A549 (cell line): Measurements from ENCODE around the gene HMCN1. TPM values are rescaled to one million over a fixed set of nuclear protein-coding genes. Genes with fewer than 3 reads are reported as not detected.
"Not testable (repeated sequence)": the region's sequence is repeated elsewhere in the genome, so short reads cannot be mapped to it uniquely, and the experiment has no call there.

Experiments
- ATAC-seq, 2 experiments: fragments of 200-7000 bp in 1 of 2; fragments of >200 bp in 1 of 2; cut with Nextera tagmentation in 1 of 2; cut with Tn5 transposase in 1 of 2; 3 replicates each; pipeline versions ENCODE4 v1.8.0 to v1.9.1; 2018 to 2020; ENCODE audit warnings: mild to moderate bottlenecking in 1 of 2, moderate library complexity in 1 of 2
- CTCF ChIA-PET: fragments of 300-600 bp; sonication (Branson Sonifier 250); formaldehyde crosslinking; extraction: SDS; loops from one replicate; lab custom pipeline; 2021; ENCODE audit warnings: antibody characterized with exemption, inconsistent platforms; lab: Yijun Ruan, JAX
- POLR2A ChIA-PET: fragments of 350-600 bp; formaldehyde crosslinking; extraction: SDS; loops from one replicate; lab custom pipeline; 2021; ENCODE audit warnings: antibody characterized with exemption, inconsistent platforms; lab: Yijun Ruan, JAX
- DNase-seq, 2 experiments: peaks; one replicate each; pipeline versions ENCODE4 v3.0.0 to v3.0.0-alpha.2; 2011 to 2016; ENCODE audit warnings: low read depth in 1 of 2, low spot score in 1 of 2
- FAIRE-seq: peaks from 2 replicates; lab custom pipeline; 2011; peaks lifted over from hg19 to GRCh38; lab: Jason Lieb, UNC
- H3K27ac ChIP-seq, 2 experiments: fragments of >200 bp; sonication (Bioruptor Twin); formaldehyde crosslinking; 3 replicates each; pipeline ENCODE4 v1.5.1; 2016 to 2017
- H3K4me1 ChIP-seq: fragments of >200 bp; sonication (Bioruptor Twin); formaldehyde crosslinking; 3 replicates; pipeline ENCODE4 v1.6.1; 2016
- H3K4me2 ChIP-seq: fragments of >200 bp; sonication (Bioruptor Twin); formaldehyde crosslinking; 3 replicates; pipeline ENCODE4 v1.6.1; 2016
- H3K4me3 ChIP-seq: fragments of >200 bp; sonication (Bioruptor Twin); formaldehyde crosslinking; 3 replicates; pipeline ENCODE4 v1.5.1; 2016
- H3K9me3 ChIP-seq: fragments of >200 bp; sonication (Bioruptor Twin); formaldehyde crosslinking; 3 replicates; pipeline ENCODE4 v1.6.1; 2016
- BHLHE40 ChIP-seq: IDR thresholded peaks from 2 replicates; pipeline ENCODE4 v1.6.1; 2012; ENCODE audit warnings: low read depth, low read length, inconsistent platforms
- CBX8 ChIP-seq: fragments of 200-600 bp; sonication (generic); IDR thresholded peaks from 2 replicates; pipeline ENCODE4 v1.6.1; 2016
- CTCF ChIP-seq: fragments of >200 bp; sonication (Bioruptor Twin); formaldehyde crosslinking; IDR thresholded peaks from 3 replicates; pipeline ENCODE4 v1.5.1; 2016
- EHMT2 ChIP-seq: fragments of 200-600 bp; sonication (generic); IDR thresholded peaks from 2 replicates; pipeline ENCODE4 v1.6.1; 2016; ENCODE audit warnings: antibody characterized with exemption, low read depth, mild to moderate bottlenecking, moderate library complexity
- FOSB ChIP-seq: fragments of 250-450 bp; sonication (Bioruptor Pico); IDR thresholded peaks from 2 replicates; pipeline ENCODE4 v1.5.0; 2020; ENCODE audit warnings: mild to moderate bottlenecking, moderate library complexity
- FOSL2 ChIP-seq, 2 experiments: fragments of 450-650 bp in 1 of 2; fragments of >200 bp in 1 of 2; sonication (Bioruptor Twin) in 1 of 2; formaldehyde crosslinking; IDR thresholded peaks; 2 replicates each; pipeline versions ENCODE4 v1.5.0 to v1.6.1; 2016 to 2020; ENCODE audit warnings: mild to moderate bottlenecking in 1 of 2, moderate library complexity in 1 of 2
- HOXA7 ChIP-seq: fragments of 250-450 bp; sonication (Bioruptor Pico); IDR thresholded peaks from 2 replicates; pipeline ENCODE4 v1.5.0; 2020; ENCODE audit warnings: mild to moderate bottlenecking, moderate library complexity
- HOXB5 ChIP-seq: fragments of 250-450 bp; sonication (Bioruptor Pico); IDR thresholded peaks from 2 replicates; pipeline ENCODE4 v1.5.0; 2020; ENCODE audit warnings: mild to moderate bottlenecking, moderate library complexity
- KDM1A ChIP-seq: fragments of 200-600 bp; sonication (generic); IDR thresholded peaks from 2 replicates; pipeline ENCODE4 v1.6.1; 2016; ENCODE audit warnings: low read depth, mild to moderate bottlenecking
- PBX3 ChIP-seq: IDR thresholded peaks from 2 replicates; pipeline ENCODE4 v1.6.1; 2012
- PHF8 ChIP-seq: fragments of 200-600 bp; sonication (generic); IDR thresholded peaks from 2 replicates; pipeline ENCODE4 v1.6.1; 2016; ENCODE audit warnings: low read depth, mild to moderate bottlenecking, antibody characterized with exemption, moderate library complexity, borderline replicate concordance
- RAD21 ChIP-seq, 2 experiments: fragments of >200 bp in 1 of 2; sonication (Bioruptor Twin) in 1 of 2; formaldehyde crosslinking in 1 of 2; IDR thresholded peaks in 1 of 2; conservative IDR thresholded peaks in 1 of 2; 2 replicates in 1 of 2; 3 replicates in 1 of 2; pipeline ENCODE4 v1.6.1; 2012 to 2018; ENCODE audit warnings: inconsistent platforms in 1 of 2
- RCOR1 ChIP-seq: fragments of 150-350 bp; IDR thresholded peaks from 2 replicates; pipeline ENCODE4 v1.6.1; 2014; ENCODE audit warnings: antibody characterized with exemption, low read length, low read depth
- SMC3 ChIP-seq: fragments of >200 bp; sonication (Bioruptor Twin); formaldehyde crosslinking; IDR thresholded peaks from 3 replicates; pipeline ENCODE4 v1.6.1; 2018; ENCODE audit warnings: inconsistent platforms
- TP53 ChIP-seq: fragments of 250-450 bp; sonication (Bioruptor Pico); IDR thresholded peaks from 2 replicates; pipeline ENCODE4 v1.5.0; 2021; ENCODE audit warnings: mild to moderate bottlenecking, moderate library complexity
- ZFP36 ChIP-seq: fragments of 450-650 bp; IDR thresholded peaks from 2 replicates; pipeline ENCODE4 v1.6.1; 2014; ENCODE audit warnings: borderline replicate concordance; ENCODE audit not compliant: partially characterized antibody
- ZNF302 ChIP-seq: fragments of 250-450 bp; sonication (Bioruptor Pico); IDR thresholded peaks from 2 replicates; pipeline ENCODE4 v1.9.0; 2021; ENCODE audit warnings: inconsistent platforms, mild to moderate bottlenecking, moderate library complexity
- WGBS: methylation state at CpG from one replicate; pipeline ENCODE4 v1.1.6; 2017; ENCODE audit errors: missing lambda C conversion rate; 5-methylcytosine and 5-hydroxymethylcytosine counted together
- polyA plus RNA-seq, 4 experiments: library from polyadenylated mRNA; depleted of rRNA in 3 of 4; stranded (reverse); fragments of >200 nt; fragmentation: RNase III in 1 of 4; extraction: RNeasy Plus Mini Kit Qiagen cat#74134 plus additional on column Dnase treatment in 1 of 4; gene quantifications; 2 replicates in 3 of 4; 3 replicates in 1 of 4; pipeline ENCODE4 v1.2.3, GENCODE V29; 2011 to 2017
- TF ChIP-seq, protein P1 (sequence below): fragments of >200 bp; sonication (Bioruptor Twin); formaldehyde crosslinking; IDR thresholded peaks from 2 replicates; pipeline ENCODE4 v1.6.1; 2016

Gene HMCN1
- polyA plus RNA-seq, 2 of the 4 experiments (the other 2 are of a cell fraction), result 0.03 to 0.06 TPM

GRCh38 chr1:186155594-186155993 is 421.4 kb downstream of the HMCN1 start:
- DNase-seq, result peak; percentile 38 to 69
- 9% methylated on average over 1 of the region's 1 CpG for WGBS
- ATAC-seq, result peak; percentile 91
- ChIA-PET POLR2A (no interaction called here), CTCF (interaction anchor here (0.6 to 2.4 kb wide), 21 partner anchors 9 to 436 kb away, joined by 3 to 17 read pairs (median 4); no protein-coding TSS in a partner anchor)
- H3K4me1 ChIP-seq, result peaks cover 16% of the 10 kb centered on the region
- no peaks in the 10 kb centered on the region for H3K9me3 ChIP-seq
- H3K4me3 ChIP-seq, result no peak overlapping the region
- TF ChIP-seq SMC3, result peak; percentile 77
- TF ChIP-seq RAD21 (conservative IDR thresholded peaks at IDR 0.05 in 1 of 2, IDR thresholded peaks at IDR 0.05 in 1 of 2), result peak; percentile 81 to 91
- TF ChIP-seq PHF8, result no peak
- TF ChIP-seq CTCF, result peak; percentile 70
- TF ChIP-seq FOSB, result no peak
- no peak for TF ChIP-seq FOSL2 (IDR thresholded peaks at IDR 0.05)
- TF ChIP-seq FOSL2 (CRISPR knock-in tag; IDR thresholded peaks at IDR 0.05), result peak; percentile 53
- peak; percentile 91 for FAIRE-seq
- H3K4me2 ChIP-seq, result no peak overlapping the region
- H3K27ac ChIP-seq, result no peak overlapping the region

GRCh38 chr1:186162895-186163294 is 428.7 kb downstream of the HMCN1 start:
- FAIRE-seq, CTCF ChIA-PET, POLR2A ChIA-PET, H3K4me3 ChIP-seq, ATAC-seq, H3K9me3 ChIP-seq, DNase-seq: not testable (repeated sequence)
- 48% methylated on average over 4 of the region's 7 CpGs for WGBS
- peak overlapping the region; percentile 42; the same call in 1 of the 3 replicates for H3K4me2 ChIP-seq
- H3K27ac ChIP-seq, result 0 out of 6 replicates have a peak overlapping the region, but pooled peaks of 1 of the 2 experiments have one; percentile 35
- H3K4me1 ChIP-seq, result peaks cover 11% of the 10 kb centered on the region; the same call in 2 of the 3 replicates

DNA sequence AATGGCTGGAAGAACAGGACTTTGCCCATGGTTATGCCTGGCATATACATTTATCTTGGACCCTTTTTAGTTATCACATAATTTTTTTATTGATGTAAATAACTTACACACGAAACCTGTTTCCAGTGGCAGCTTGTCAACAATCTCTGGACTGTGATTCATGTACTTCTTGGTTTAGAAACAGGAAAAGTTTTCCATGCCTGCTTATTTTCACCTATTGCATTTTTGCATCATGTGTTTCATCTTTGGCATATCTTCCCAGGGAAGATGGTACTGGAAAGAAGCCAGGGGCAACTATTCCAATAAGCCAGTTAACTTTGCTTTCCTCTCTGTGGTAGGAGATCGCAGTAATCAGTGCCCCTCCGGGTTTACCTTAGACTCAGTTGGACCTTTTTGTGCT is 430.6 kb downstream of the HMCN1 start:
- CTCF ChIA-PET, result interaction anchor here (1.3 to 1.6 kb wide), 2 partner anchors 10 to 48 kb away, joined by 3 read pairs; no protein-coding TSS in a partner anchor
- Histone ChIP-seq H3K9me3 (no peaks in the 10 kb centered on the region), H3K4me2 (peak overlapping the region; percentile 9; the same call in 1 of the 3 replicates), H3K4me3 (no peak overlapping the region), H3K4me1 (peaks cover 11% of the 10 kb centered on the region; the same call in 2 of the 3 replicates), H3K27ac (no peak overlapping the region)
- TF ChIP-seq PBX3, result no peak
- TF ChIP-seq SMC3, result no peak
- no peak for TF ChIP-seq ZFP36
- no peak for TF ChIP-seq CBX8
- TF ChIP-seq ZNF302 (CRISPR knock-in tag), result no peak
- no peak for TF ChIP-seq HOXA7 (CRISPR knock-in tag)
- TF ChIP-seq, protein P1, sequence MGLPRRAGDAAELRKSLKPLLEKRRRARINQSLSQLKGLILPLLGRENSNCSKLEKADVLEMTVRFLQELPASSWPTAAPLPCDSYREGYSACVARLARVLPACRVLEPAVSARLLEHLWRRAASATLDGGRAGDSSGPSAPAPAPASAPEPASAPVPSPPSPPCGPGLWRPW, result no peak
- no peak for TF ChIP-seq HOXB5 (CRISPR knock-in tag)
- TF ChIP-seq RCOR1, result no peak
- no peak for TF ChIP-seq EHMT2
- no peak for TF ChIP-seq KDM1A
- TF ChIP-seq TP53, result no peak
- no peak for TF ChIP-seq BHLHE40
- 46% methylated on average over 3 of the region's 3 CpGs for WGBS
- POLR2A ChIA-PET, result no interaction called here
- no peak for FAIRE-seq
- DNase-seq, result no peak
- no peak for ATAC-seq
